Measurements from ENCODE around the gene ZFP36.

Gene ZFP36

DNA sequence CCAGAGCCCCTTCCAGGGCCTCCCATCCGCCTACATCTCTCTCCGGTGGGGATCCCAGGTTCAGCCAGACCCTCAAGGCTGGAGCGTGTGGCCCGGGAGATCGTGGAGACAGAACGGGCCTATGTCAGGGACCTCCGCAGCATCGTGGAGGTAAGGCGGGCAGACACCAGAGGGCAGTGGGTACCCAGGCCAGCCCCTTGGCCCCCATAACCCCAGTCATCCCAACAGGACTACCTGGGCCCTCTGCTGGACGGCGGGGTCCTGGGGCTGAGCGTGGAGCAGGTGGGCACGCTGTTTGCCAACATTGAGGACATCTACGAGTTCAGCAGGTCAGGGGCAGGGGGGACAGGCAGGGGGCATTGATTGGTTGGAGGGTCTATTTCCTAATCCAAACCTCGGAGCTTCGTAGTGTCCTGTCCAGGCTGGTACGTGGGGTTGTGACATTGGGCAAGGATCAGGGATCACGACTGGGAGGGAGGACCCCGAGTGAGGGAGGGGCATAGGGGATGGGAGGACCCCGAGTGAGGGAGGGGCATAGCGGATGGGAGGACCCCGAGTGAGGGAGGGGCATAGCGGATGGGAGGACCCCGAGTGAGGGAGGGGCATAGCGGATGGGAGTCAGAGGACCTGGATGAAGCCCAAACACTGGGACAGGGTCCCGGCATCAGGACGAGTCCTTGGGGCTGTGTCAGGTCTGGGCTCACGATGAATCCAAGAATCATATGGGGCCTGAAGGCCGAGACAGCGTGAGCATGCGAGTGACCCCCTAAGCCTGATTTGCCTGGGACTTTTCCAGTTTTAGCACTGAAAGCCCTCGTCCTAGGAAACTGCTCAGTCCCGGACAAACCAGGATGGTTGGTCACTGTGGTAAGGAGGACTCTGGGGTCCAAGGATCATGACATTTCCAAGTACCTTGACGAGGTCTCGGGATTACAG lies 8.7 kb downstream of the ZFP36 start:
- peaks cover 8% of the 10 kb centered on the region for H3K36me3 ChIP-seq (ENCODE audit: insufficient read depth, low read length)
- peaks cover 13% of the 10 kb centered on the region for H3K4me1 ChIP-seq (ENCODE audit: insufficient read depth, low read length)
- no peak overlapping the region for H3K9ac ChIP-seq (ENCODE audit: low read depth, low read length)
- no peaks in the 10 kb centered on the region for H3K9me3 ChIP-seq (ENCODE audit: control insufficient read depth, insufficient read depth, low read length)

DNA sequence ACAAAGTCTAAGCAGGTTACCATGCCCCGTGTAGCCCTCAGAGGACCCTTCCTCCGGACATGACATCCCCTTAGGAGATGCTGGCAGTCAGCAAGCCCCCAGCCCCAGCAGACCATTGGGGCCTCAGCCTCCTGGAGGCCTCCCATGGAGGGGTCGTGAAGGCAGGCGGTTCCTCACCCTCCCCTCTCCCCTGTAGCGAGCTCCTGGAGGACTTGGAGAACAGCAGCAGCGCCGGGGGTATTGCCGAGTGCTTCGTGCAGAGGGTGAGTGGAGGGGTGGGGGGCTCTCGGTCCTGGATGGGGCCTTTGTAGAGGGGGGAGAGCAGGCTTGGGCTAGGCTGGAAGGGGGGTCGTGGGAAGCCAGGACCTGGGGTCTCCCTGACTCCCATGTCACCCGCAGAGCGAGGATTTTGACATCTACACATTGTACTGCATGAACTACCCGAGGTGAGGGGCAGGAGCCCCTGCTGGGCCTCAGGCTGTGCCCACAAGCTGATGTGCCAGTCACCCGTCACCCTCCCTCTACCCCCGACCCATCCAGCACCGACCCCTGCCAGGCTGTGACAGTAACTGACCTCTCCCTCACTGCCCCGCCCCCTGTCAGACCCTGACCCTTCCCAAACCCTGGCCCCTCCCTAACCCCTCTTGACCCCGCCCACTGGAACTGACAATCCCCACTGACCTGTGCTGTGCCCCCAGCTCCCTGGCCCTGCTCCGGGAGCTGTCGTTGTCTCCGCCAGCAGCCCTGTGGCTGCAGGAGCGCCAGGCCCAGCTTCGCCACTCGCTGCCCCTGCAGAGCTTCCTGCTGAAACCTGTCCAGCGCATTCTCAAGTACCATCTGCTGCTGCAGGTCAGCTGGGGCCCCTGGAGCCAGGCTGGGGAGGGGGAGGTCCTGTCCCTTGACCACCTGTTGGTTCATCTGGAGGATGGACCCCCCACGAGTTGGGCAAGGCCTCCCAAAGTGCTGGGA lies 9.8 kb downstream of the ZFP36 start:
- Histone ChIP-seq H3K36me3 (ENCODE audit: insufficient read depth, low read length) (peaks cover 13% of the 10 kb centered on the region), H3K9ac (ENCODE audit: low read depth, low read length) (no peak overlapping the region), H3K9me3 (ENCODE audit: control insufficient read depth, insufficient read depth, low read length) (no peaks in the 10 kb centered on the region), H3K4me1 (ENCODE audit: insufficient read depth, low read length) (peaks cover 2% of the 10 kb centered on the region)

DNA sequence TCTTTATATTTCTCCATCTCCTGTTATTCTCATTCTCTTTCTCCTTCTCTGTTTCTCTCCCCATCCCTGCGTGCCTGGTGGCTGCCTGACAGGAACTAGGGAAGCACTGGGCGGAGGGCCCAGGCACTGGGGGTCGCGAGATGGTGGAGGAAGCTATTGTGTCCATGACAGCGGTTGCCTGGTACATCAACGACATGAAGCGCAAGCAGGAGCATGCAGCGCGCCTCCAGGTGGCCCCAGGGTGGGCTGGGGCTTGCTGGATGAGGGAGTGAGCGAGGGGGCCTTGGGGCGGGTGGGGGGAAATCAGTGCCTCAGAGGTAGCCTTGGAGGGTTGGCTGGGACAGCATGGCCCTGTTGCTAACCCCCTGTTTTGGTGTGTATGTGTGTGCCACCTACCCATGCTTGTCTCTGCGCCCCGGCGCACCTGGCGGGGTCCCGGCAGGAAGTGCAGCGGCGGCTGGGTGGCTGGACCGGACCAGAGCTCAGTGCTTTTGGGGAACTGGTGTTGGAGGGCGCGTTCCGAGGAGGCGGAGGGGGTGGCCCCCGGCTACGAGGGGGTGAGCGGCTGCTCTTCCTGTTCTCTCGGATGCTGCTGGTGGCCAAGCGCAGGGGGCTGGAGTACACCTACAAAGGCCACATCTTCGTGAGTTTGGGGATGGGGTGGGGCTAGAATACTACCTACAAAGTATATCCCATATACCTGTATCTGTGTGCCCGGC lies 11.0 kb downstream of the ZFP36 start:
- Histone ChIP-seq H3K9ac (ENCODE audit: low read depth, low read length) (no peak overlapping the region), H3K36me3 (ENCODE audit: insufficient read depth, low read length) (peaks cover 17% of the 10 kb centered on the region), H3K9me3 (ENCODE audit: control insufficient read depth, insufficient read depth, low read length) (no peaks in the 10 kb centered on the region), H3K4me1 (ENCODE audit: insufficient read depth, low read length) (no peaks in the 10 kb centered on the region)

DNA sequence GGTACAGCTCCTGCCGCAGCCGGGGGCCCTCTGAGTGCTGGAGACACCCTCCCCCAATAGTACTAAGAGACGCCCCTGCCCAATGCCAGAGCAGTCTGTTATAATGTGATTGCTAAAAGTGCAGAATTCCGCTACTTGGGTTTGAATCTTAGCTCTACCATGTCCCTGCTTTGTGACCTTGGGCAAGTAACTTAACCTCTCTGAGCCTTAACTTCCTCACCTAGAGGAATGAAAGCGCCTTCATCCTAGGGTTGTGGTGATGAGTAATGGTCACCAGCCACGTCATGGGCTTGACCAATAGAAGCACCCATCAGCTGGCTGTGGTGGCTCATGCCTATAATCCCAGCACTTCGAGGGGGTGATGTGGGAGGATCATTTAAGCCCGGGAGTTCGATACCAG lies 12.4 kb downstream of the ZFP36 start:
- Histone ChIP-seq H3K36me3 (ENCODE audit: insufficient read depth, low read length) (peaks cover 17% of the 10 kb centered on the region), H3K9me3 (ENCODE audit: control insufficient read depth, insufficient read depth, low read length) (no peaks in the 10 kb centered on the region), H3K9ac (ENCODE audit: low read depth, low read length) (no peak overlapping the region), H3K4me1 (ENCODE audit: insufficient read depth, low read length) (no peaks in the 10 kb centered on the region)

DNA sequence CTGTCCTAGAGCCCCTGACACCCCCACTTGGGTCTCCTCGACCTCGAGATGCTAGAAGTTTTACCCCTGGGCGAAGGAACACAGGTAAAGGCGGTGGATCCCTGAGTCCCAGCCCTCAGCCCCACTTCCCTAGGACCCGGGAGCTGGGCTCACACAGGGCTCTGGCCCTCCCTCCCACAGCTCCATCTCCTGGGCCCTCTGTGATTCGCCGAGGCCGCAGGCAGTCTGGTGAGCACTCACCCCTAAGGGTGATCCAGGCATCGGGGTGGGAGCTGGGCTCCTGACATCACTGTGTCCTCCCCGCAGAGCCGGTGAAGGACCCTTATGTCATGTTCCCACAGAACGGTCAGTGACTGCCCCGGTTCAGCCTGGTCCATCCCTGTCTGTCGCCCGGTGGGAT lies 14.1 kb downstream of the ZFP36 start:
- H3K36me3 ChIP-seq (ENCODE audit: insufficient read depth, low read length) = peaks cover 17% of the 10 kb centered on the region

DNA sequence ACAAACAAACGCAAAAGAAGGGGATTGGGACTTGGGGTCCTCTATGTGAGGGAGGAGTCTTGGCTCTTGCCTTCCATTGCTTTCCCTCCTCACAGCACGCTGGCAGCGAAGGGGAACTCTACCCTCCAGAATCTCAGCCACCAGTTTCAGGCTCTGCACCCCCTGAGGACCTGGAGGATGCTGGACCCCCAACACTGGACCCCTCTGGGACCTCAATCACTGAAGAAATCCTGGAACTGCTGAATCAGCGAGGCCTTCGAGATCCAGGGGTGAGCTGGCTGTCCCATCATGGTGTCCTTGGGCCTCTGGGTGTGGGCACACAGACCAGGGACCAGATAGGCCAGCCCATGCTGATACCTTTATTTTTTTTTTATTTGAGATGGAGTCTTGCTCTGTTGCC lies 15.4 kb downstream of the ZFP36 start:
- Histone ChIP-seq H3K9me3 (ENCODE audit: control insufficient read depth, insufficient read depth, low read length) (no peaks in the 10 kb centered on the region), H3K9ac (ENCODE audit: low read depth, low read length) (no peak overlapping the region), H3K36me3 (ENCODE audit: insufficient read depth, low read length) (peaks cover 17% of the 10 kb centered on the region), H3K4me1 (ENCODE audit: insufficient read depth, low read length) (no peaks in the 10 kb centered on the region; the same call in 1 of the 2 replicates)

More for the DNA sequence above, 14.1 kb downstream of the ZFP36 start:
- no peaks in the 10 kb centered on the region for H3K9me3 ChIP-seq (ENCODE audit: control insufficient read depth, insufficient read depth, low read length)
- H3K9ac ChIP-seq (ENCODE audit: low read depth, low read length) = no peak overlapping the region
- H3K4me1 ChIP-seq (ENCODE audit: insufficient read depth, low read length) = no peaks in the 10 kb centered on the region

DNA sequence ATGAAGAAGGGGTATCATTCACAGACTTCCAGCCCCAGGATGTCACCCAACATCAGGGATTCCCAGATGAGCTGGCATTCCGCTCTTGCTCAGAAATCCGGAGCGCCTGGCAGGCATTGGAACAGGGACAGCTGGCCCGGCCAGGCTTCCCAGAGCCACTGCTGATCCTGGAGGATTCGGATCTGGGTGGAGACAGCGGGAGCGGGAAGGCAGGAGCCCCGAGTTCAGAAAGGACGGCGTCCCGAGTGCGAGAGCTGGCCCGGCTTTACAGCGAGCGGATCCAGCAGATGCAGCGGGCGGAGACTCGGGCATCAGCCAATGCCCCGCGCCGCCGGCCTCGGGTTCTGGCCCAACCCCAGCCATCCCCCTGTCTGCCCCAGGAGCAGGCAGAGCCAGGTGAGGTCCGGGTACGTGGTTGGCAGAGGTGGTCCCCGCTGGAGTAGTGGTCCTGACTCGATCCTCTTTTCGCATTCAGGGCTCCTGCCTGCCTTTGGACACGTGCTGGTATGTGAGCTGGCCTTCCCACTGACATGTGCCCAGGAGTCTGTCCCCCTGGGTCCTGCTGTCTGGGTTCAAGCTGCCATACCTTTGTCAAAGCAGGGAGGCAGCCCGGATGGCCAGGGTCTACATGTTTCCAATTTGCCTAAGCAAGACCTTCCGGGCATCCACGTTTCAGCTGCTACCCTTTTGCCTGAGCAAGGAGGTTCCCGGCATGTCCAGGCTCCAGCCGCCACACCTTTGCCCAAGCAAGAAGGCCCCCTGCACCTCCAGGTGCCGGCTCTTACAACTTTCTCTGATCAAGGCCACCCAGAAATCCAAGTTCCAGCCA lies 16.8 kb downstream of the ZFP36 start:
- Histone ChIP-seq H3K36me3 (ENCODE audit: insufficient read depth, low read length) (peaks cover 16% of the 10 kb centered on the region), H3K4me1 (ENCODE audit: insufficient read depth, low read length) (peaks cover 4% of the 10 kb centered on the region; the same call in 1 of the 2 replicates), H3K9me3 (ENCODE audit: control insufficient read depth, insufficient read depth, low read length) (no peaks in the 10 kb centered on the region), H3K9ac (ENCODE audit: low read depth, low read length) (no peak overlapping the region)

DNA sequence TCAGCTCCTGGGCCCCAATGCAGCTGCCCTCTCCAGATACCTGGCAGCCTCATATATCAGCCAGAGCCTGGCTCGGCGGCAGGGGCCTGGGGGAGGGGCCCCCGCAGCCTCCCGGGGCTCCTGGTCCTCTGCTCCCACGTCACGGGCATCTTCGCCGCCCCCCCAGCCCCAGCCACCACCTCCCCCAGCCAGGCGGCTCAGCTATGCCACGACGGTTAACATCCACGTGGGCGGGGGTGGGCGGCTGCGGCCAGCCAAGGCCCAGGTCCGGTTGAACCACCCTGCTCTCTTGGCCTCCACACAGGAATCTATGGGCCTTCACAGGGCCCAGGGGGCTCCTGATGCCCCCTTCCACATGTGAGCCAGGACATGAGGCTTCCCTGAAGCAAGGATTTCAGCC lies 18.3 kb downstream of the ZFP36 start:
- Histone ChIP-seq H3K9ac (ENCODE audit: low read depth, low read length) (no peak overlapping the region), H3K9me3 (ENCODE audit: control insufficient read depth, insufficient read depth, low read length) (no peaks in the 10 kb centered on the region), H3K36me3 (ENCODE audit: insufficient read depth, low read length) (peaks cover 12% of the 10 kb centered on the region)

DNA sequence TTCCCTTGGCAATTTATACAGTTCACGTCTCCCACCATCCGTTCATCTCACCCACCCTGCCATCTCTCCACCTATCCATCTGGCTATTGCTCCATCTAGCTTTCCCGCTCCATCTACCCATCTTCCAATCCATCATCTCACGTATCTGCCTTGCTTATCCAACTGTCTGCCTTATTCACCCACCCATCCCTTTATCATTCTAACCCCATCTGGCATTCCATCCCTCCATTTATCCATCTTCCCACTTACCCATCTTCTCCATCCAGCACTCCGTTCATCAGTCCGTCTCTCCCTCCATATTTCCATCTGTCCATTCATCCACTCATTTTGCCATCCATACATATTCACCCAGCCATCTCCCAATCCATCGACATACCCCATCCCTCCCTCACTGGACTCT lies 19.1 kb downstream of the ZFP36 start:
- Histone ChIP-seq H3K9me3 (ENCODE audit: control insufficient read depth, insufficient read depth, low read length) (no peaks in the 10 kb centered on the region), H3K4me1 (ENCODE audit: insufficient read depth, low read length) (peaks cover 11% of the 10 kb centered on the region; the same call in 1 of the 2 replicates), H3K36me3 (ENCODE audit: insufficient read depth, low read length) (peaks cover 5% of the 10 kb centered on the region), H3K9ac (ENCODE audit: low read depth, low read length) (no peak overlapping the region)

More for the DNA sequence above, 18.3 kb downstream of the ZFP36 start:
- peaks cover 11% of the 10 kb centered on the region; the same call in 1 of the 2 replicates for H3K4me1 ChIP-seq (ENCODE audit: insufficient read depth, low read length)

DNA sequence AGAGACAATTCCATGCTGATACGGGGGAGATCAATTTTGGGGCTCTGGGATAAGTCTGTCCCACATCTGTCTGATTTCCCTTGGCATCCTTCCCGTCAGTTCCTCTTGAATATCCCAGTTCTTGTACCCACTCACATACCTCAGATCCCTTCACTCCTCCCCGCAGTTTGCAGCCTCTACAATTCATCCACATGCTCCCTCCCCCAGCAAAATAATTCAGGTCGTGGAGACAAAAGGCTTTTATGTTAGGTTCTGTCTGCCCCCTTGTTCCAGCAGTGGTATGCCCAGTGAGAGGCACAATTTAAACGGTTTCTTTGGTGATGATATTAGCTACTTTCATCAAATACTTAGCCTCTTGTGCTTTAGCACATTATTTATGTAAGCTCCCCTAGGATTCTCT lies 19.5 kb downstream of the ZFP36 start:
- peaks cover 4% of the 10 kb centered on the region for H3K36me3 ChIP-seq (ENCODE audit: insufficient read depth, low read length)
- H3K4me1 ChIP-seq (ENCODE audit: insufficient read depth, low read length) = peaks cover 13% of the 10 kb centered on the region; the same call in 1 of the 2 replicates
- H3K9ac ChIP-seq (ENCODE audit: low read depth, low read length) = no peak overlapping the region
- no peaks in the 10 kb centered on the region for H3K9me3 ChIP-seq (ENCODE audit: control insufficient read depth, insufficient read depth, low read length)

DNA sequence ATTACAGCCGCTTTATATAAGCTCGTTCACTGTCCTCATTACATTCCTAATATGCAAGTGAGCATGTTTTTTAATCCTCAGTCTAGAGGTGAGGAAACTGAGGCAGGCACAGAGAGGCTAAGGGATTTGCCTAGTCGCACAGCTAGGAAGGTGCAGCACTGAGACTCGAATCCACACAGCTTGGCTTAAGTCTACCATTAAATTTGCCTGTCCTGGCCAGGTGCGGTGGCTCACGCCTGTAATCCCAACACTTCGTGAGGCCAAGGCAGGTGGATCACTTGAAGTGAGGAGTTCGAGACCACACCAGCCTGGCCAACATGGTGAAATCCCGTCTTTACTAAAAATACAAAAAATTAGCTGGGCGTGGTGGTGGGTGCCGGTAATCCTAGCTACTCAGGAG lies 21.1 kb downstream of the ZFP36 start:
- Histone ChIP-seq H3K9ac (ENCODE audit: low read depth, low read length) (no peak overlapping the region), H3K4me1 (ENCODE audit: insufficient read depth, low read length) (peaks cover 15% of the 10 kb centered on the region; the same call in 1 of the 2 replicates), H3K36me3 (ENCODE audit: insufficient read depth, low read length) (peaks cover under 1% of the 10 kb centered on the region), H3K9me3 (ENCODE audit: control insufficient read depth, insufficient read depth, low read length) (no peaks in the 10 kb centered on the region)

DNA sequence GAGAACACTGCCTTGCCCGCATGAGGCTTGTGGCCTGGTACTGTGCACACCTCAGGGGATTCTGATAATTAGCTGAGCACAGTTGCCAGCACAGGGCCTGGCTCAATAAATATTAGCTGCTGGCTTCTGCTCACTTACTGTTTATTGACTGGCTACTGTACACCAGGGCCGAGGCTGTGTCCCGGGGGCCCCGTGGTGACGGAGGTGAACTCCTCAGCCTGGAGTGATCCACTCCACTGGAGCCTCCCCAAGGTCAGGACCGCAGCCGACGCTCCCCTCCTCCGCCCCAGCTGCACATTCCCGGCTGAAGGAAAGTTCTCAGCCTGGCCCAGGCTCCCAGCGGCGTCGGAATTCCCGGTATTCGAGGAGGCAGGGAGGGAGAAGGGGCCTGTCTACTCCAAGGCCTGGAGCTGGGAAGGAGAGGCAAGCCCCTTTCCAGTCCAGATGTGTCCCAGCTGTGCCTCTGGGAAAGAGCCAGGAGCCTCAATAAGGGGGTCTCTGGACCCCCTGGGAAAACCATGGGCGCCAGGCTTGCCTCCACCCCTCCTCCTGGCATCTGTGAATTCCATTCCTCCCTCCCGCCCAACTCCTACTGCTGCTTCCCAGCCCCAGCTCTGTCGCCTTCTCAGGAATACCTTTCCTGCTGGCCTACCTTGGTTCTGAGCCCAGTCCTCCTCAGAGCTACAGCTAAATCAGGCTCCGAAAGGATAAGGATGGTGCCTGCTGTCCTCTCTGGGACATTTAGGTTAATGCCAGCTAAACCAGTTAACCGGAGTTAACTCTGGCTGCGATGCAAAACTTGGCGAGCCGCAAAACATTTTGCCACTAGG lies 21.9 kb downstream of the ZFP36 start:
- peaks cover 8% of the 10 kb centered on the region for H3K36me3 ChIP-seq (ENCODE audit: insufficient read depth, low read length)
- H3K4me1 ChIP-seq (ENCODE audit: insufficient read depth, low read length) = peaks cover 15% of the 10 kb centered on the region; the same call in 1 of the 2 replicates
- H3K9ac ChIP-seq (ENCODE audit: low read depth, low read length) = peak overlapping the region; percentile 37; the same call in 1 of the 2 replicates

More for the DNA sequence above, 21.9 kb downstream of the ZFP36 start:
- H3K9me3 ChIP-seq (ENCODE audit: control insufficient read depth, insufficient read depth, low read length) = no peaks in the 10 kb centered on the region

All from ES-I3 (cell line).